PC-9 (cell line): Measurements from ENCODE around the gene DRD3.

Experiments used
- EZH2 ChIP-seq: fragments of 200-600 bp; sonication (generic); IDR thresholded peaks from 2 replicates; pipeline ENCODE4 v1.8.0; 2017; ENCODE audit warnings: antibody characterized with exemption, low read depth
- TF ChIP-seq, protein P1 (sequence below): fragments of 200-600 bp; sonication (generic); conservative IDR thresholded peaks from 2 replicates; pipeline ENCODE4 v1.6.1; 2017; ENCODE audit warnings: mixed run types, antibody characterized with exemption, mild to moderate bottlenecking, moderate library complexity

DNA sequence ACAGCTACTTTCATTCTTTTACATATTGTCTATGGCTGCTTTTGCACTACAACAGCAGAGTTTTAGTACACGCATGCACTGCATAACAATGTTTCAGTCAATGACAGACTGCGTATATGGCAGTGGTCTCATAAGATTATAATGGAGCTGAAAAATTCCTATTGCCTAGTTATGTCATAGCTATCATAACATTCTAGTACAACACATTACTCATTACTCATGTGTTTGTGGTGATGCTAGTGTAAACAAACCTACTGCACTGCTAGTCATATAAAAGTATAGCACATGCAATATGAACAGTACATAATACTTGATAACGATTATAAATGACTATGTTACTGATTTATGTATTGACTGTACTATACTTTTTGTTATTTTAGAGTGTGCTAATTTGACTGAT is 74.4 kb downstream of the DRD3 start:
- TF ChIP-seq, protein P1, sequence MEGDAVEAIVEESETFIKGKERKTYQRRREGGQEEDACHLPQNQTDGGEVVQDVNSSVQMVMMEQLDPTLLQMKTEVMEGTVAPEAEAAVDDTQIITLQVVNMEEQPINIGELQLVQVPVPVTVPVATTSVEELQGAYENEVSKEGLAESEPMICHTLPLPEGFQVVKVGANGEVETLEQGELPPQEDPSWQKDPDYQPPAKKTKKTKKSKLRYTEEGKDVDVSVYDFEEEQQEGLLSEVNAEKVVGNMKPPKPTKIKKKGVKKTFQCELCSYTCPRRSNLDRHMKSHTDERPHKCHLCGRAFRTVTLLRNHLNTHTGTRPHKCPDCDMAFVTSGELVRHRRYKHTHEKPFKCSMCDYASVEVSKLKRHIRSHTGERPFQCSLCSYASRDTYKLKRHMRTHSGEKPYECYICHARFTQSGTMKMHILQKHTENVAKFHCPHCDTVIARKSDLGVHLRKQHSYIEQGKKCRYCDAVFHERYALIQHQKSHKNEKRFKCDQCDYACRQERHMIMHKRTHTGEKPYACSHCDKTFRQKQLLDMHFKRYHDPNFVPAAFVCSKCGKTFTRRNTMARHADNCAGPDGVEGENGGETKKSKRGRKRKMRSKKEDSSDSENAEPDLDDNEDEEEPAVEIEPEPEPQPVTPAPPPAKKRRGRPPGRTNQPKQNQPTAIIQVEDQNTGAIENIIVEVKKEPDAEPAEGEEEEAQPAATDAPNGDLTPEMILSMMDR, result no peak
- TF ChIP-seq EZH2, result no peak
